KMS-11 (cell line): Measurements from ENCODE around the gene MYH4.

ENCODE experiments used
- H2AFZ ChIP-seq: fragments of 200-600 bp; sonication (generic); 2 replicates; pipeline ENCODE4 v1.6.1; 2016; ENCODE audit warnings: antibody characterized with exemption, mixed run types, low read depth
- H3K27ac ChIP-seq: fragments of 200-600 bp; sonication (generic); 2 replicates; pipeline ENCODE4 v1.6.1; 2016; ENCODE audit warnings: mild to moderate bottlenecking, mixed run types
- H3K27me3 ChIP-seq: fragments of 200-600 bp; sonication (generic); 2 replicates; pipeline ENCODE4 v1.6.1; 2017; ENCODE audit warnings: mild to moderate bottlenecking, low read depth, mixed run types, moderate library complexity; ENCODE audit not compliant: insufficient read depth
- H3K36me3 ChIP-seq: fragments of 200-600 bp; sonication (generic); 2 replicates; pipeline ENCODE4 v1.6.1; 2017; ENCODE audit warnings: mild to moderate bottlenecking, mixed run types; ENCODE audit not compliant: insufficient read depth
- H3K4me1 ChIP-seq: fragments of 200-600 bp; sonication (generic); 2 replicates; pipeline ENCODE4 v1.6.1; 2016; ENCODE audit warnings: mild to moderate bottlenecking, low read depth, mixed run types; ENCODE audit not compliant: poor library complexity, severe bottlenecking
- H3K4me2 ChIP-seq: fragments of 200-600 bp; sonication (generic); 2 replicates; pipeline ENCODE4 v1.7.0; 2016; ENCODE audit warnings: mild to moderate bottlenecking, mixed run types
- H3K4me3 ChIP-seq: fragments of 200-600 bp; sonication (generic); IDR thresholded peaks from 2 replicates; pipeline ENCODE4 v1.6.1; 2017; ENCODE audit warnings: low read depth, low read length, mixed read lengths; ENCODE audit not compliant: insufficient read depth
- H3K79me2 ChIP-seq: fragments of 200-600 bp; sonication (generic); 2 replicates; pipeline ENCODE4 v1.6.1; 2016; ENCODE audit warnings: low read depth, mixed run types; ENCODE audit not compliant: insufficient read depth
- H3K9ac ChIP-seq: fragments of 200-600 bp; sonication (generic); 2 replicates; pipeline ENCODE4 v1.6.1; 2016; ENCODE audit warnings: mild to moderate bottlenecking, mixed run types
- H4K20me1 ChIP-seq: fragments of 200-600 bp; sonication (generic); 2 replicates; pipeline ENCODE4 v1.6.1; 2016; ENCODE audit warnings: mild to moderate bottlenecking, mixed run types; ENCODE audit not compliant: insufficient read depth
- CTCF ChIP-seq: fragments of 200-600 bp; sonication (generic); conservative IDR thresholded peaks from 2 replicates; pipeline ENCODE4 v1.6.1; 2017; ENCODE audit warnings: low read depth, mild to moderate bottlenecking, antibody characterized with exemption, low read length, moderate library complexity, mixed read lengths

MYH4 gene

GRCh38 chr17:10513299-10514067, 44.1 kb upstream of the MYH4 start:
- Histone ChIP-seq H3K27ac (no peak overlapping the region), H4K20me1 (no peaks in the 10 kb centered on the region), H3K4me2 (no peak overlapping the region), H3K27me3 (no peaks in the 10 kb centered on the region), H3K9ac (no peak overlapping the region), H3K4me1 (no peaks in the 10 kb centered on the region), H2AFZ (no peak overlapping the region), H3K36me3 (no peaks in the 10 kb centered on the region), H3K4me3 (no peak overlapping the region), H3K79me2 (no peaks in the 10 kb centered on the region)
- TF ChIP-seq CTCF, result no peak

GRCh38 chr17:10512856-10513255, 43.5 kb upstream of the MYH4 start:
- Histone ChIP-seq H3K4me3 (no peak overlapping the region), H3K36me3 (no peaks in the 10 kb centered on the region), H3K79me2 (no peaks in the 10 kb centered on the region), H3K27me3 (no peaks in the 10 kb centered on the region), H3K4me2 (no peak overlapping the region), H3K4me1 (no peaks in the 10 kb centered on the region), H4K20me1 (no peaks in the 10 kb centered on the region), H3K9ac (no peak overlapping the region), H3K27ac (no peak overlapping the region), H2AFZ (no peak overlapping the region)
- TF ChIP-seq CTCF, result no peak

- Histone ChIP-seq H3K36me3 (no peaks in the 10 kb centered on the region), H4K20me1 (no peaks in the 10 kb centered on the region), H3K4me3 (no peak overlapping the region), H3K27me3 (no peaks in the 10 kb centered on the region), H3K4me1 (no peaks in the 10 kb centered on the region), H3K79me2 (no peaks in the 10 kb centered on the region), H3K9ac (no peak overlapping the region), H3K27ac (no peak overlapping the region), H2AFZ (no peak overlapping the region), H3K4me2 (no peak overlapping the region)
- no peak for TF ChIP-seq CTCF
Measured at GRCh38 chr17:10499950-10500349, 30.6 kb upstream of the MYH4 start.

- Histone ChIP-seq H4K20me1 (no peaks in the 10 kb centered on the region), H3K36me3 (no peaks in the 10 kb centered on the region), H3K27ac (no peak overlapping the region), H3K9ac (no peak overlapping the region), H3K27me3 (no peaks in the 10 kb centered on the region), H2AFZ (no peak overlapping the region), H3K79me2 (no peaks in the 10 kb centered on the region), H3K4me1 (no peaks in the 10 kb centered on the region), H3K4me3 (no peak overlapping the region), H3K4me2 (no peak overlapping the region)
- TF ChIP-seq CTCF, result no peak
Measured at GRCh38 chr17:10492004-10492403, 22.6 kb upstream of the MYH4 start.
